LNCAP (cell line): ENCODE data around the gene AEN.

ENCODE experiments used
- TF ChIP-seq, protein P1 (sequence below): fragments of 450-650 bp; IDR thresholded peaks from 2 replicates; pipeline ENCODE4 v1.5.1; 2017; ENCODE audit warnings: mild to moderate bottlenecking

The AEN gene

DNA sequence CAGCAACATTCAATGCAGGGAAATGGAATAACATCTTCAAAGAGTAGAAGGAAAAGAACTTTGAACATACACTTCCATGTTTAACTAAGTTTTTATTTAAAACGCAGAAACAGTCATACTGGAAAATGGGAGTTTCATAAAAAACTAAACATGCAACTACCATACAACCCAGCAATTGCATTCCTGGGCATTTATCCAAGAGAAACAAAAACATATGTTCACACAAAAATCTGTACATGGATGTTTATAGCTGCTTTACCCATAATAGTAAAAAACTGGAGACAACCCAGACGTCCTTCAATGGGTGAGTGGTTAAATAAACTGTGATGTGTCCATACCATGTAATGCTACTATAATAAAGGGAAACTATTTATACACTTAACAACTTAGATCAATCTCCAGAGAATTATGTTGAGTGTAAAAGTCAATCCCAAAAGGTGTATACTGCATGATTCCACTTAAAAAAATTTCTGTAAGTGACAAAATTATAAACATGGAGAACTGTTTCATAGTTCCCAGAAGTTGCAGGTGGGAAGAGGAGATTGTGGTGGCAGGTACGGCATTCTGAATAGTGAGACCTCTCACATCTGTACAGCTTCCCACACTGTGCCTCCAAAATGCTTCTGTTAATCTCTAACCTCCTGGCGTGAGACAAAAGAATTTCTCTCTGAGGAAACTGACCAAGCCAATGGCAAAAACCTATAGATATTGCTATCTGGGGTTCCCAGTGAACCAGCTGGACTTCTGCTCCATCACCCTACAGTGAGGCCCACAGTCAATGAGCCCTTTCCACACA is 40.8 kb downstream of the AEN start:
- TF ChIP-seq, protein P1, sequence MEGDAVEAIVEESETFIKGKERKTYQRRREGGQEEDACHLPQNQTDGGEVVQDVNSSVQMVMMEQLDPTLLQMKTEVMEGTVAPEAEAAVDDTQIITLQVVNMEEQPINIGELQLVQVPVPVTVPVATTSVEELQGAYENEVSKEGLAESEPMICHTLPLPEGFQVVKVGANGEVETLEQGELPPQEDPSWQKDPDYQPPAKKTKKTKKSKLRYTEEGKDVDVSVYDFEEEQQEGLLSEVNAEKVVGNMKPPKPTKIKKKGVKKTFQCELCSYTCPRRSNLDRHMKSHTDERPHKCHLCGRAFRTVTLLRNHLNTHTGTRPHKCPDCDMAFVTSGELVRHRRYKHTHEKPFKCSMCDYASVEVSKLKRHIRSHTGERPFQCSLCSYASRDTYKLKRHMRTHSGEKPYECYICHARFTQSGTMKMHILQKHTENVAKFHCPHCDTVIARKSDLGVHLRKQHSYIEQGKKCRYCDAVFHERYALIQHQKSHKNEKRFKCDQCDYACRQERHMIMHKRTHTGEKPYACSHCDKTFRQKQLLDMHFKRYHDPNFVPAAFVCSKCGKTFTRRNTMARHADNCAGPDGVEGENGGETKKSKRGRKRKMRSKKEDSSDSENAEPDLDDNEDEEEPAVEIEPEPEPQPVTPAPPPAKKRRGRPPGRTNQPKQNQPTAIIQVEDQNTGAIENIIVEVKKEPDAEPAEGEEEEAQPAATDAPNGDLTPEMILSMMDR: no peak

DNA sequence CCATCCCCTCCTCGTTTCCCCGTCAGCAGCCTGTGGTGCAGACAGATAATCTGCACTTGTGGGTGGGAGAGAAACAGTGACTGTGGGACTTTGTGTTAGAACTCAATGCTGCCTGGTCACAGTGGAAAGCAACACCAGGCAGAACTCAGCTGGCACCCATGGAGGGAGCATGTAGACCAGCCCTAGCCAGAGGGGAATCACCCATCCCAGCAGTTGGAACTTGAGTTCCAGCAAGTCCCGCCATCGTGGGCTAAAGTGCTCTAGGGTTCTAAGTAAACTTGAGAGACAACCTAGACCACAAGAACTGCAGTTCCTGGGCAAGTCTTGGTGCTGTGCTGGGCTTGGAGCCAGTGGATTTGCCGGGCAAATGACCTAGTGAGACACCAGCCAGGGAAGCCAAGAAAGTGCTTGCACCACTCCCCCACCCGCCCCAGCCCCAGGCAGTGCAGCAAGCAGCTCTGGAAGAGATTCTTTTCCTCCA is 42.0 kb downstream of the AEN start:
- TF ChIP-seq, protein P1: no peak

DNA sequence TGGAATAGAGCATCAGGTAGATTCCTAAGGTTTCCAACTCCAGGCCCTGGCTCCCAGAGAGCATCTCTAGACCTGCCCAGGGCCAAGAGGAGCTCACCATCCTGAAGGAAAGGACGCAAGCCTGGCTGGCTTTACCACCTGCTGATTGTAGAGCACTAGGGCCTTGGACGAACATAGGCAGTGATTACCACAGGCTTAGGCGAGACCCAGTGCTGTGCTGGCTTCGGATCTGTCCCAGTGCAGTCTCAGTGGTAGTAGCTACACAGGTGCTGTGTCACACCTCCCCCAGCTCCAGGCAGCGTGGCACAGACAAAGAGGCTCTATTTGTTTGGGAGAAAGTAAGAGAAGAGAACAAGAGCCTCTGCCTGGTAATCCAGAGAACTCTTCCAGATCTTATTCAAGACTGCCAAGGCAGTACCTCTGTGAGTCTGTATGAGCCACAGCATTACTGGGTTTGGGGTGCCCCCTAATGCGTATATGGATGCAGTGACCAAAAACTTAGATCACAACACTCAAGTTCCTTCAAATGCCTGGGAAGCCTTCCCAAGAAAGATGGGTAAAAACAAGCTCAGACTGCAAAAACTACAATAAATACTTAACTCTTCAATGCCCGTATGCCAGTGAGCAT is 43.1 kb downstream of the AEN start:
- TF ChIP-seq, protein P1: no peak

DNA sequence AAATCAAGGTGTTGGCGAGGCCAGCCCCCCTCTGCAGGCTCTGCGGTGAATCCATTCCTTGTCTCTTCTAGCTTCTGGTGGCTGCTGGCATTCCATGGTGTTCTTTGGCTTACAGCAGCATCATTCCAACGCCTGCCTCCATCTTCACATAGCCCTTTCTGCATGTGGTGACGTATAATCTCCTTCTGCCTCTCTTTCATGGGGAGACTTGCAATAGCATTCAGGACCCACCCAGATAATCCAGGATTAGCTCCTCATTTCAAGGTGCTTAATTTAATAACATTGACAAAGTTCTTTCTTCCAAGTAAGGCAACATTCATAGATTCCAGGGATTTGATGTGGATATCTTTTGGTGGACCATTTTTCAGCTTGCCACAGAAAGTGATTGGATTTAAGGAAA is 53.5 kb downstream of the AEN start:
- TF ChIP-seq, protein P1: no peak

DNA sequence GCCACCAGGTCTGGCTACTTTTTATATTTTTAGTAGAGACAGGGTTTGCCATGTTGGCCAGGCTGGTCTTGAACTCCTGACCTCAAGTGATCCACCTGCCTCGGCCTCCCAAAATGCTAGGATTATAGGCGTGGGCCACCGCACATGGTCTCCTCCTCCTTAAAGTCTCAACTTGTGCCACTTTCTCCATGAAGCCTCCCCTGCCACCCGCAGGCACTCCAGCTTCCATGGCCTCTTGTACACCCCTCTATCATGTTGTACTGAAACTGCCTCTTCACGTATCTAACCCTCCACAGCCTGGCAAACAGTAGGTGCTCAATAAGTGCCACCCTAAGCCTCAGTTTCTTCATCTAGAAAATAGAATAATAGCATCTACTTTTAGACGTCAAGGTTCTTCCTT is 57.6 kb downstream of the AEN start:
- TF ChIP-seq, protein P1: no peak

DNA sequence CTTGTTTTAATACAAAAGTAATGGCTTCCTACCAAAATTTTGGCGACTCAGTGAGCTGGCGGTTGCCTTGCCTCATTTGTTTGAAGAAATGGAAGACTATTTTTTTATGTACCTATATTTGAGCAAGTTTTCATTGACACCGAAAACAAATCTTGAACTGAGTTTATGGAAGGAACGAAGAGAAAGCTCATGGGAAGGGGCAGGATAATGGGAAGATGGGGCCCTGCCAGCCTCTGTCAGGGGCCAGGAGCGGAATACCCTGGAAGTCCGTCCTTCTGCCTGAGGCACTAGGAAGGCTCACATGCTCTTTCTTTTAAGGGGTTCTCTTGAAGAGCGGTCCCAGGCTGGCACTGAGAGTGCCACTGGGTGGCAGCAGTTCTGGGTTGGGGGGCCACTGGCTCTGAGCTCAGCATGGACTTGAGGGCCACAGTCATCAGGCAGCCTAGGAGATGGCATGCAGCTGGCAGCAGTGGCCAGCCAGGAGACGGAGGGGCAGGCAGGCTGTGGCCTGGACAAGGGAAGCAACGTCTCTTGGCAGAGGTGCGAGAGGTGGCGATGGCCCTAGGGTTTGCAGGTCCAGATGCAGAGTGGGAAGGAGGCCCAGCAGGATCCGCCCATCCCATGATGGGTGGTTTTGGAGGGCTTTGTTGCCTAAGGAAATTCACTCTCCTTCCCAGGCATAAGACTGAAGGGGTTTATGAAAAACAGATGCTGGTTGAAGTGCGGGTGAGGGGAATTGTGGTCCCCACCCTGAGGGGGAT is 59.3 kb downstream of the AEN start:
- TF ChIP-seq, protein P1: no peak

DNA sequence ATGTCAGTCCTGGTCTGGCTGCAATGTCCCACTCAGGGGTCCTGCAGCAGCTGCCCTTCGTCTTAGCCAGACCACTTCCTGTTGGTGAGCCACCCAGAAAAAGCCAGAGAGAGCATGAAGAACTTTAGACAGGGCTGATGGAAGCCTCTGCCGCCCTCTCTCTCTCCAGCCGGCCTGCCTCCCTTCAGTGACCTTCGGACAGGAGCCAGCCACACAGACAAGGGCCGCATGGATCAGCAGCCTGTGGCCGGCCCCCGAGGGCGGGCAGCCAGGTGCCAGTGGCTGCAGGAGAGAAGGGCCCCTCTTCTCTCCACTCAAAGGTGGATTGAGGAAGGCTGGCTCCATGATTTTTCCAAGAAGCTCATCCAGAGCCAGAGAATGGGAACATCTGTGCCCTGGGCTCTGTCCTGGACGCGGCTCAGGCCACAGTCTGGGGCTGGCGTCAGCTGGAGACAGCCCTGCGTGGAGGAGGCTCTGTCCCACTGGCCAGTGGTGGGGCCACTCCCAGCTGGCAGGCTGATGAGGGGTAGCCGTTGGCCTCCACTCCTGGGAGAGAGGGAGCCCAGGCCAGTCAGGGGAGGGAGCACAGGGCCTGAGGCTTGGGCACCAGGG is 60.6 kb downstream of the AEN start:
- TF ChIP-seq, protein P1: no peak
